Measurements from ENCODE around the gene HNRNPA2B1.
A peak's percentile ranks its signal among the peaks of the same experiment; 100 is the strongest.

HNRNPA2B1 gene

GRCh38 chr7:26156451-26157420 is 43.8 kb downstream of the HNRNPA2B1 start:
- Histone ChIP-seq H3K9me3 (ENCODE audit: insufficient read depth, low read length) (no peaks in the 10 kb centered on the region), H3K36me3 (ENCODE audit: low read length) (no peaks in the 10 kb centered on the region), H3K4me2 (ENCODE audit: low read depth, low read length, poor library complexity, severe bottlenecking) (peak overlapping the region; percentile 50), H3K79me2 (ENCODE audit: insufficient read depth, low read length) (no peaks in the 10 kb centered on the region), H4K20me1 (ENCODE audit: low read depth, low read length) (no peaks in the 10 kb centered on the region), H3K4me3 (ENCODE audit: insufficient read depth, low read length, poor library complexity, severe bottlenecking) (no peak overlapping the region), H3K27ac (ENCODE audit: low read depth, low read length) (no peak overlapping the region), H3F3A (ENCODE audit: insufficient read depth) (peaks cover 4% of the 10 kb centered on the region; the same call in 1 of the 2 replicates), H3K9me2 (replicated peaks; ENCODE audit: insufficient read depth, low read length) (no peaks in the 10 kb centered on the region), H3K27me3 (ENCODE audit: low read length) (no peaks in the 10 kb centered on the region), H3K9ac (ENCODE audit: low read length) (peak overlapping the region; percentile 23), H2AFZ (ENCODE audit: low read depth, low read length, severe bottlenecking) (peak overlapping the region; percentile 11)
- TF ChIP-seq EZH2phosphoT487 (conservative IDR thresholded peaks at IDR 0.05; ENCODE audit: low read length): no peak
- no peak for TF ChIP-seq CTCF (IDR thresholded peaks at IDR 0.05; ENCODE audit: insufficient read depth, low read length, poor library complexity, severe bottlenecking)

- no peaks in the 10 kb centered on the region for H3K9me3 ChIP-seq (ENCODE audit: insufficient read depth, low read length)
- peaks cover 8% of the 10 kb centered on the region; the same call in 1 of the 2 replicates for H3F3A ChIP-seq (ENCODE audit: insufficient read depth)
- no peaks in the 10 kb centered on the region for H4K20me1 ChIP-seq (ENCODE audit: low read depth, low read length)
- H3K36me3 ChIP-seq (ENCODE audit: low read length): no peaks in the 10 kb centered on the region
- no peaks in the 10 kb centered on the region for H3K79me2 ChIP-seq (ENCODE audit: insufficient read depth, low read length)
- H3K9ac ChIP-seq (ENCODE audit: low read length): no peak overlapping the region; the same call in 1 of the 2 replicates
- H3K27me3 ChIP-seq (ENCODE audit: low read length): no peaks in the 10 kb centered on the region
- no peaks in the 10 kb centered on the region for H3K9me2 ChIP-seq (replicated peaks; ENCODE audit: insufficient read depth, low read length)
- TF ChIP-seq CTCF (IDR thresholded peaks at IDR 0.05; ENCODE audit: insufficient read depth, low read length, poor library complexity, severe bottlenecking): no peak
- TF ChIP-seq EZH2phosphoT487 (conservative IDR thresholded peaks at IDR 0.05; ENCODE audit: low read length): no peak
- H2AFZ ChIP-seq (ENCODE audit: low read depth, low read length, severe bottlenecking): no peak overlapping the region
- peak overlapping the region; percentile 50 for H3K4me2 ChIP-seq (ENCODE audit: low read depth, low read length, poor library complexity, severe bottlenecking)
- H3K4me3 ChIP-seq (ENCODE audit: insufficient read depth, low read length, poor library complexity, severe bottlenecking): no peak overlapping the region
- no peak overlapping the region for H3K27ac ChIP-seq (ENCODE audit: low read depth, low read length)
Observed at GRCh38 chr7:26155531-26156375, 44.8 kb downstream of the HNRNPA2B1 start.

- TF ChIP-seq EZH2phosphoT487 (conservative IDR thresholded peaks at IDR 0.05; ENCODE audit: low read length): no peak
- TF ChIP-seq CTCF (IDR thresholded peaks at IDR 0.05; ENCODE audit: insufficient read depth, low read length, poor library complexity, severe bottlenecking): no peak
- H3K36me3 ChIP-seq (ENCODE audit: low read length): no peaks in the 10 kb centered on the region
- H3K27me3 ChIP-seq (ENCODE audit: low read length): no peaks in the 10 kb centered on the region
- H3K27ac ChIP-seq (ENCODE audit: low read depth, low read length): no peak overlapping the region
- H3K9ac ChIP-seq (ENCODE audit: low read length): no peak overlapping the region
- H3K9me2 ChIP-seq (replicated peaks; ENCODE audit: insufficient read depth, low read length): no peaks in the 10 kb centered on the region
- H2AFZ ChIP-seq (ENCODE audit: low read depth, low read length, severe bottlenecking): no peak overlapping the region
- no peaks in the 10 kb centered on the region for H4K20me1 ChIP-seq (ENCODE audit: low read depth, low read length)
- peak overlapping the region; percentile 61 for H3K4me2 ChIP-seq (ENCODE audit: low read depth, low read length, poor library complexity, severe bottlenecking)
- H3K9me3 ChIP-seq (ENCODE audit: insufficient read depth, low read length): no peaks in the 10 kb centered on the region
- peaks cover 8% of the 10 kb centered on the region; the same call in 1 of the 2 replicates for H3F3A ChIP-seq (ENCODE audit: insufficient read depth)
- H3K79me2 ChIP-seq (ENCODE audit: insufficient read depth, low read length): no peaks in the 10 kb centered on the region
- H3K4me3 ChIP-seq (ENCODE audit: insufficient read depth, low read length, poor library complexity, severe bottlenecking): no peak overlapping the region
Observed at GRCh38 chr7:26153823-26154783, 46.4 kb downstream of the HNRNPA2B1 start.

All from SU-DHL-6 (cell line).